ENCODE measurements around the gene ITGB5. TPM values are rescaled to one million over a fixed set of nuclear protein-coding genes. Genes with fewer than 3 reads are reported as not detected.

Gene ITGB5
- total and polyA plus RNA-seq, 2 donors (not counting 3 experiments of a cell fraction or from before 2014, with no cell fraction given), result 144 to 170 TPM

DNA sequence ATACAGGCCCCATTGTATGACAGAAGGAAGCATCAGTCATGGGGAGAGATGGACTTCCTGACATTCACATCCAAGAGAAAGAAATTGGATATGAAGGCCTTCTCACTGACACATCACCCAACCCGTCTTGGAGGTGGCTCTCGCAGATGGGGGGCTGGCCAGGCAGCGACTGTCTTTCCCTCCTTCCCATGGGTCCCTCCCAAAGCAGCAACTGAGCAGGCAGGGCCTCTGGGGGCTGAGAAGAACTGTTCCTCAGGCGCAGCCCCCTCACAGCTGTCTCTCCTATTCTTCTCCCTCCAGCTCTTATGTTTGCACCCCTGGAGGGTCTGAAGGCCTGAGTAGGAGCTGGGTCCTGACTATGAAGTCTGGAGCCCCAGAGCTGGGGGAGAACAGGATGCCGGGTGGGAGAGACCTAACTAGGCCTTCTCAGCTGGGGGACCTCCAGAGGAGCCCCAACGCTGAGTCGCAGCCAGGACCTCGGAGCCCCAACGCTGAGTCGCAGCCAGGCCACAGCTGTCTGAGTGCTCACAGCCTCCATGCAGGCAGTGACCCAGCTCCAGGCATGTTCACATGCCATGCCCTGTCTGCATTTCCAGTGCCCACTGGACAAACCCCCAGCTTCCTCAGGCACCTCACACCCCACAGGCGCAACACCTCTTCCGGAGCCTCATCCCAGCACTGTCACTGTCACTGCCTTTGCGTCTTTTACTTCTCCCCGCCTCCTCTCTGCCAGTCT lies 127.3 kb downstream of the ITGB5 start:
- Histone ChIP-seq H3K79me2 (ENCODE audit: control insufficient read depth, insufficient read depth, low read length) (no peaks in the 10 kb centered on the region), H3K27ac (ENCODE audit: insufficient read depth, low read depth, low read length) (no peak overlapping the region), H2AFZ (ENCODE audit: low read depth, low read length) (no peak overlapping the region), H3K4me2 (ENCODE audit: insufficient read depth, low read length) (no peak overlapping the region), H3K36me3 (ENCODE audit: control insufficient read depth in 2 of 2, extremely low read depth in 1 of 2, insufficient read depth in 2 of 2, low read length in 2 of 2) (peaks cover 0 to 6% of the 10 kb centered on the region in 2 experiments), H4K20me1 (replicated peaks; ENCODE audit: control insufficient read depth, extremely low read depth, insufficient read depth, low read length) (no peaks in the 10 kb centered on the region), H3K9me1 (replicated peaks; ENCODE audit: control insufficient read depth, extremely low read depth, insufficient read depth, low read length) (no peaks in the 10 kb centered on the region), H3K9ac (replicated peaks; ENCODE audit: extremely low read depth, insufficient read depth, low read length) (no peak overlapping the region), H3K9me3 (replicated peaks; ENCODE audit: control insufficient read depth, insufficient read depth, low read length) (no peaks in the 10 kb centered on the region), H3K4me3 (replicated peaks in 1 of 3; ENCODE audit: insufficient read depth in 1 of 3, low read depth in 1 of 3, low read length in 3 of 3) (no peak overlapping the region), H3K27me3 (ENCODE audit: control insufficient read depth in 2 of 2, insufficient read depth in 2 of 2, low read length in 2 of 2) (no peaks in the 10 kb centered on the region), H3K4me1 (ENCODE audit: control insufficient read depth, extremely low read depth, insufficient read depth, low read length) (no peaks in the 10 kb centered on the region)
- ChIA-PET CTCF (interaction anchor here (1.1 to 8.6 kb wide), 27 partner anchors 11 to 679 kb away, joined by 3 to 424 read pairs (median 8); partner anchors contain the start of genes ITGB5 and UMPS), POLR2A (no interaction called here)
- intact Hi-C loops (cut with micrococcal nuclease), result loop anchor here (5.0 to 10.0 kb wide), 2 partner anchors 395 to 677 kb away; no protein-coding TSS in a partner anchor
- DNase-seq (ENCODE audit: low read depth, low spot score) (no peak), FAIRE-seq (no peak)
- dilution Hi-C loops (cut with MboI; ENCODE audit: extremely low pct_ligation_motif_present, low sequenced_read_pairs), result loop anchor here (25.0 kb wide), 1 partner anchor 127 kb away; the partner anchor contains the start of gene ITGB5
- no peak for TF ChIP-seq POLR2A (IDR thresholded peaks at IDR 0.05; ENCODE audit: low read depth, low read length)
- no peak for TF ChIP-seq POLR2AphosphoS5 (IDR thresholded peaks at IDR 0.05; ENCODE audit: insufficient read depth, low read depth, low read length)
- TF ChIP-seq JUN (IDR thresholded peaks at IDR 0.05; ENCODE audit: borderline replicate concordance, insufficient read depth, insufficient read length, low read depth), result no peak
- no peak for TF ChIP-seq MYC (IDR thresholded peaks at IDR 0.05; ENCODE audit: low read depth, low read length)
- no peak for TF ChIP-seq CTCF (IDR thresholded peaks at IDR 0.05; ENCODE audit: extremely low read depth in 1 of 2, insufficient read depth in 1 of 2, low read depth in 1 of 2, low read length in 2 of 2)
- BruUV-seq (replicated peaks), result no TSS peak

Data from endothelial cell of umbilical vein (primary cell).